HUDEP-2 (cell line): ENCODE measurements around the gene CYP21A2.
A peak's percentile ranks its signal among the peaks of the same experiment; 100 is the strongest.
"Not testable (repeated sequence)": the region's sequence is repeated elsewhere in the genome, so short reads cannot be mapped to it uniquely, and the experiment has no call there.

Experiments
- DNase-seq, 76 experiments: peaks; one replicate each; lab custom pipeline; 2025; ENCODE audit not compliant: unreplicated experiment in 76 of 76; lab: John Stamatoyannopoulos, UW

CYP21A2 gene

DNA sequence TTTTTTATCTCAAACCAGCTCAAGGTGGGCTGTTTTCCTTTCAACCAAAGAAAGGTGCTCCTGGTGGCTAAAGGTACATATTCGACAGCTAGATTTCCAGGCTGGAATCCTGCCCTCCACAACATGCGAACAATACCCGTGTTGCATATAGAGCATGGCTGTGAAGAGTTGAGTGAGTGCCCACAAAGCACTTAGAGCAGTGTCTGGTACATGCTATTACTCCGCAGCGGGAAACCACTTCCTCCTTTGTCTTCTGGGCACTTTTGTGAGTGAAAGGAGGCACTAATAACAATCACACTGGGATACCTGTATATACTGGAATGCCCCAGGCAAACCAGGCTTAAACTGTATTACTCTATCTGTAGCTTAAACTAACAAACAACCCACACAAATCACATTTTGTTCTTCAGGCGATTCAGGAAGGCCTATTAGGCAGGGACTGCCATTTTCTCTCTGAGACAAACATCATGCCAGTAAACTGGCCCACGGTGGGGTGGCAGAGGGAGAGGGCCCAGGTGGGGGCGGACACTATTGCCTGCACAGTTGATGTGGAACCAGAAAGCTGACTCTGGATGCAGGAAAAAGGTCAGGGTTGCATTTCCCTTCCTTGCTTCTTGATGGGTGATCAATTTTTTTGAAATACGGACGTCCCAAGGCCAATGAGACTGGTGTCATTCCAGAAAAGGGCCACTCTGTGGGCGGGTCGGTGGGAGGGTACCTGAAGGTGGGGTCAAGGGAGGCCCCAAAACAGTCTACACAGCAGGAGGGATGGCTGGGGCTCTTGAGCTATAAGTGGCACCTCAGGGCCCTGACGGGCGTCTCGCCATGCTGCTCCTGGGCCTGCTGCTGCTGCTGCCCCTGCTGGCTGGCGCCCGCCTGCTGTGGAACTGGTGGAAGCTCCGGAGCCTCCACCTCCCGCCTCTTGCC lies at the start of gene CYP21A2:
CYP21A2 (plus strand) TSS at position 818 of the 927 bp plus-strand sequence; CDS start at position 826, 8 bp downstream.
- not testable (repeated sequence) for DNase-seq

DNA sequence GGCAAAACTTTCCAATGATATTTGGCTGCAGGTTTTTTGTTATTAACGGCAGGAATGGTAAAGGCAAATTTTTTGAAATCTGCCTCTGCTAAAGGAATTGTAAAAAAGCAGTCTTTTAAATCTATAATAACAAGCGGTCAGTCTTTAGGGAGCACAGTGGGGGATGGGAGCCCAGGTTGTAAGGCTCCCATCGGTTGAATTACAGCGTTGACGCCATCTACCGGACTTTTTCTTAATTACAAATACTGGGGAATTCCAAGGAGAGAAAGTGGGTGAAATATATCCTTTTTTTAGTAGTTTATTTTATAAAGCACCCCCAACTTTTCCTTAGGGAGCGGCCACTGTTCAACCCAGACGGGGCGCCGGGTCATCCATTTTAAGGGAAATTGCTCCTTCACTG lies 48.9 kb upstream of the CYP21A2 start:
- not testable (repeated sequence) for DNase-seq

DNA sequence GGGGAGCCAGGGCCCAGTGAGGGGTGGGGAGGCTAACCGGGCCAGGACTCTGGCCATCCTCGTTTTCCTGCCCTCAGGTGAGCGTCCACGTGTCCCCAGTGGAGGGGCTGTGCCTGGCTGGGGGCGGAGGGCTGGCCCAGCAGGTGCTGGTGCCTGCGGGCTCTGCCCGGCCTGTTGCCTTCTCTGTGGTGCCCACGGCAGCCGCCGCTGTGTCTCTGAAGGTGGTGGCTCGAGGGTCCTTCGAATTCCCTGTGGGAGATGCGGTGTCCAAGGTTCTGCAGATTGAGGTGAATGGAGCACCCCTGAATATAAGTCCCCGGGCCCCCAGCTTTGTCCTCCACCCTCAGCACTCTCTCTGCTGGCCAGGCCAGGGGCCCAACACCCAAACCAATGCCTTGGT lies 43.8 kb upstream of the CYP21A2 start:
- not testable (repeated sequence) for DNase-seq

DNA sequence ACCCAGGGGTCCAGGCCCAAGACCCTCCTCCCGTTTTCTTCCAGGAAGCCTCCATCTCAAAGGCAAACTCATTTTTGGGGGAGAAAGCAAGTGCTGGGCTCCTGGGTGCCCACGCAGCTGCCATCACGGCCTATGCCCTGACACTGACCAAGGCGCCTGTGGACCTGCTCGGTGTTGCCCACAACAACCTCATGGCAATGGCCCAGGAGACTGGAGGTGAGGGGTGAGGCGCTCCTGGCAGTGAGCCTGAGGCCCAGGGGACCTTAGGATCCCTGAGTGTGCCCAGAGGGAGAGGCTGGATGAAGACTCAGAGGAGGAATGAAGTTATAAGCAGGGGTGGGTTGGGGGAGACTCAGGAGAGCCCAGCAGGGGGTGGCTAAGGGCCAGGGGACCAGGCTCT lies 41.8 kb upstream of the CYP21A2 start:
- not testable (repeated sequence) for DNase-seq

DNA sequence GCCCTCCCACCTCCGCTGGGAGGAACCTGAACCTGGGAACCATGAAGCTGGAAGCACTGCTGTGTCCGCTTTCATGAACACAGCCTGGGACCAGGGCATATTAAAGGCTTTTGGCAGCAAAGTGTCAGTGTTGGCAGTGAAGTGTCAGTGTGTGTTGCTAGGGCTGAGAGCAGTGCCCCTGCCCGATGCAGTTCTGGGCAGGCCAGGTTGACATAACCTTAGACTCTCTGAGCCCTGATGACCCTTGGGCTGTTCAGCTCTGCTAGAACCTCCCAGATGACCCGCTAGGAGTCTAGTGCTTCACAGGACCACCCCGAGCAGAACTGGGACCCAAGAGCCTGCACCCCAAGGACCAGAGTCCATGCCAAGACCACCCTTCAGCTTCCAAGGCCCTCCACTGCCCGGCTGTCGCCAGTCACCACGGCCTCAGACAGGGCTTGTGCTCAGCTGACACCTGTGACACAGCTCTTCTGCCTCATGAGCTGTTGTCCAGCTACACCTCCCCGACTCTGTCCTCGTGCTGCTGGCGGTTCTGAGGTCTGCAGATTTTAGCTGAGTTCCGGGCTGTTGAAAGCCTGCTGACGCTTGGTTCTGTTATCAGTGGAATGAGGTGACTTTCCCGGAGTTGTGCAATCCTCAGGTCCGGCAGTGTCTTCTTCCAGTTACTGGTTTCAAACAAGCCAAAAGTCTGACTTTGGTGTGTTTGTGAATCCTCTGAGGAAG lies 35.5 kb upstream of the CYP21A2 start:
- DNase-seq, result not testable (repeated sequence)

DNA sequence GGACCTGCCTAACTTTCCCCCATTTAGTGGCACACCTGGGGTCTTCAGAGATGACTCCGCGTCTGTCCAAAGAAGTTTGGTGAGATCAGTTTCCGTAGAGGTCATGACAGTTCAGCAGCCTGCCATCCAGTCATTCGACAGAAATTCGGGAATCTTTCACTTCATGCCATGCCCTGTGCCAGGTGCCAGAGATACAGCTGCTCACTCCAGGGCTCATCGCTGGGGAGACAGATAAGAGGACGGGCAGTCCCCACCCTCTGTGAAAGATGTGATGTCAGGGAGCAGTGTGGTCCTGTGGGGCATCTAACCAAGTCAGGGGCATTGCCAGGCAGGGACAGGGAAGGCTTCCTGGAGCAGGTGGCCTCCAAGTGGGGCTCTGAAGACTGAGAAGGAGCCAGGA lies 34.9 kb upstream of the CYP21A2 start:
- not testable (repeated sequence) for DNase-seq

DNA sequence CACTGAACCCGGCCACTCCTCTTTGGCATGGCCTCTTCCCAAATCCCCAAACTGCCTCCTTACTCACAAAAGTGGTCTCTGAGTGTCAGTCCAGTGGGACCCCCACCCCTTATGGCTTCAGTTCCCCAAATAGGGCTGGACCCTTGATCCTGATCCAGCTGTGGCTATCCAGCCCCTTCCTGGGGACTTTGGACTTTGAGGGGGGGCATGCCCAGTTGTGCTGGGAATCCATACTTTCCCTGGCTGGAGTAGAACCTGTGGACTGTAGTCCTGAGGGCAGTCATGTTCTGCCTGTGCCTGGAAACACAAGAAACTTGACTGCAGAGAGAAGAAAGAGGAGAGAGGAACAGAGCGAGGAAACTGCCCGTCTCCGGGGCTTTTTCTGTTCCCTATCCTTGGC lies 33.8 kb upstream of the CYP21A2 start:
- not testable (repeated sequence) for DNase-seq

DNA sequence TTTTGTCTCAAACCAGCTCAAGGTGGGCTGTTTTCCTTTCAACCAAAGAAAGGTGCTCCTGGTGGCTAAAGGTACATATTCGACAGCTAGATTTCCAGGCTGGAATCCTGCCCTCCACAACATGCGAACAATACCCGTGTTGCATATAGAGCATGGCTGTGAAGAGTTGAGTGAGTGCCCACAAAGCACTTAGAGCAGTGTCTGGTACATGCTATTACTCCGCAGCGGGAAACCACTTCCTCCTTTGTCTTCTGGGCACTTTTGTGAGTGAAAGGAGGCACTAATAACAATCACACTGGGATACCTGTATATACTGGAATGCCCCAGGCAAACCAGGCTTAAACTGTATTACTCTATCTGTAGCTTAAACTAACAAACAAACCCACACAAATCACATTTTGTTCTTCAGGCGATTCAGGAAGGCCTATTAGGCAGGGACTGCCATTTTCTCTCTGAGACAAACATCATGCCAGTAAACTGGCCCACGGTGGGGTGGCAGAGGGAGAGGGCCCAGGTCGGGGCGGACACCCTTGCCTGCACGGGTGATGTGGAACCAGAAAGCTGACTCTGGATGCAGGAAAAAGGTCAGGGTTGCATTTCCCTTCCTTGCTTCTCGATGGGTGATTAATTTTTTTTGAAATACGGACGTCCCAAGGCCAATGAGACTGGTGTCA lies 33.2 kb upstream of the CYP21A2 start:
- not testable (repeated sequence) for DNase-seq

DNA sequence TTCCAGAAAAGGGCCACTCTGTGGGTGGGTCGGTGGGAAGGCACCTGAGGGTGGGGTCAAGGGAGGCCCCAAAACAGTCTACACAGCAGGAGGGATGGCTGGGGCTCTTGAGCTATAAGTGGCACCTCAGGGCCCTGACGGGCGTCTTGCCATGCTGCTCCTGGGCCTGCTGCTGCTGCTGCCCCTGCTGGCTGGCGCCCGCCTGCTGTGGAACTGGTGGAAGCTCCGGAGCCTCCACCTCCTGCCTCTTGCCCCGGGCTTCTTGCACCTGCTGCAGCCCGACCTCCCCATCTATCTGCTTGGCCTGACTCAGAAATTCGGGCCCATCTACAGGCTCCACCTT lies 32.7 kb upstream of the CYP21A2 start:
- not testable (repeated sequence) for DNase-seq

DNA sequence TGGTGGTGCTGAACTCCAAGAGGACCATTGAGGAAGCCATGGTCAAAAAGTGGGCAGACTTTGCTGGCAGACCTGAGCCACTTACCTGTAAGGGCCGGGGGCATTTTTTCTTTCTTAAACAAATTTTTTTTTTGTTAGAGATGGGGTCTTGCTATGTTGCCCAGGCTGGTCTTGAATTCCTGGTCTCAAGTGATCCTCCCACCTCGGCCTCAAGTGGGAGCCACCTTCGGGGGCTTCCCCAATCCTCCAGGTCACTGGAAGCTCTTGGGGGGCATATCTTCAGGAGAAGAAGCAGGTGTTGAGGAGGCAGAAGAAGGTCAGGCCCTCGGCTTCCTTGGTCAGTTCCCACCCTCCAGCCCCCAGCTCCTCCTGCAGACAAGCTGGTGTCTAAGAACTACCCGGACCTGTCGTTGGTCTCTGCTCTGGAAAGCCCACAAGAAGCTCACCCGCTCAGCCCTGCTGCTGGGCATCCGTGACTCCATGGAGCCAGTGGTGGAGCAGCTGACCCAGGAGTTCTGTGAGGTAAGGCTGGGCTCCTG lies 32.2 kb upstream of the CYP21A2 start:
- not testable (repeated sequence) for DNase-seq

DNA sequence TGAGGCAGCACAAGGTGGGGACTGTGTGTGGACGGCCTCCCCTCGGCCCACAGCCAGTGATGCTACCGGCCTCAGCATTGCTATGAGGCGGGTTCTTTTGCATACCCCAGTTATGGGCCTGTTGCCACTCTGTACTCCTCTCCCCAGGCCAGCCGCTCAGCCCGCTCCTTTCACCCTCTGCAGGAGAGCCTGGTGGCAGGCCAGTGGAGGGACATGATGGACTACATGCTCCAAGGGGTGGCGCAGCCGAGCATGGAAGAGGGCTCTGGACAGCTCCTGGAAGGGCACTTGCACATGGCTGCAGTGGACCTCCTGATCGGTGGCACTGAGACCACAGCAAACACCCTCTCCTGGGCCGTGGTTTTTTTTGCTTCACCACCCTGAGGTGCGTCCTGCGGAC lies 31.1 kb upstream of the CYP21A2 start:
- not testable (repeated sequence) for DNase-seq

DNA sequence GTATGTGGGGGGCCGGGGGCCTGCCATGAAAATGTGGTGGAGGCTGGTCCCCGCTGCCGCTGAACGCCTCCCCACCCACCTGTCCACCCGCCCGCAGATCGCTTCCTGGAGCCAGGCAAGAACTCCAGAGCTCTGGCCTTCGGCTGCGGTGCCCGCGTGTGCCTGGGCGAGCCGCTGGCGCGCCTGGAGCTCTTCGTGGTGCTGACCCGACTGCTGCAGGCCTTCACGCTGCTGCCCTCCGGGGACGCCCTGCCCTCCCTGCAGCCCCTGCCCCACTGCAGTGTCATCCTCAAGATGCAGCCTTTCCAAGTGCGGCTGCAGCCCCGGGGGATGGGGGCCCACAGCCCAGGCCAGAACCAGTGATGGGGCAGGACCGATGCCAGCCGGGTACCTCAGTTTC lies 30.2 kb upstream of the CYP21A2 start:
- not testable (repeated sequence) for DNase-seq

DNA sequence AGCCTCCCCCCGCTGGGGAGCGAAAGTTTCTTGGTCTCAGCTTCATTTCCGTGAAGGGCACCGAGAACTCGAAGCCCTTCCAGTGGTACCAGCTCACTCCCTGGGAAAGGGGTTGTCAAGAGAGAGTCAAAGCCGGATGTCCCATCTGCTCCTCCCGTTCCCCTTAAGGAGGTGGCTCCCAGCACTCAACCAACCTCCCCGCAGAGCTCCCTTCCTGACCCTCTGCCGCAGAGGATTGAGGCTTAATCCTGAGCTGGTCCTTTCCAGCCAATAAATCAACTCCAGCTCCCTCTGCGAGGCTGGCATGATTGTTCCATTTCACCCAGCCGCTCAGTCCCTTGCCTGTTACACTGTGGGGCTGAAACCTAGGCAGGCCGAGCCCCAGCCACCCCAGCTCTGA lies 29.6 kb upstream of the CYP21A2 start:
- DNase-seq, result not testable (repeated sequence)

DNA sequence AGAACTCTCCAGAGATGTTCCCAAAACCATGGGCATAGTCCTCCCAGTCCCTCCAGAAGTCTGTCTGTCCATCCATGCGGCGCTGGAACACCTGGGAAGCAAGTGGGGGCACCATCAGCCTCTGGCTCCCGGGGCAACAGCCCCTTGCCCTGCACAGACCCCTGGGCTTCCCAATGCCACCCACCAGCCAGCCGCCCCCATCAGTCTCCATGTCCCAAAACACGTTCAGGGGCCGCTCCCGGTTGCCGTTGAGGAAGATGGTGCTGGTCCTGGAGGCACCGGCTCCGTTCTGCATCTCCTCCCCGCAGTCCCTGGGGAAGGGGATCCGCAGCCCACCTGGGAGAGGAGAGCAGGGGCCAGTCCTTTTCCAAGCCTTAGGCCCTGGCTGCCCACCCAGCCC lies 28.7 kb upstream of the CYP21A2 start:
- DNase-seq, result not testable (repeated sequence)

DNA sequence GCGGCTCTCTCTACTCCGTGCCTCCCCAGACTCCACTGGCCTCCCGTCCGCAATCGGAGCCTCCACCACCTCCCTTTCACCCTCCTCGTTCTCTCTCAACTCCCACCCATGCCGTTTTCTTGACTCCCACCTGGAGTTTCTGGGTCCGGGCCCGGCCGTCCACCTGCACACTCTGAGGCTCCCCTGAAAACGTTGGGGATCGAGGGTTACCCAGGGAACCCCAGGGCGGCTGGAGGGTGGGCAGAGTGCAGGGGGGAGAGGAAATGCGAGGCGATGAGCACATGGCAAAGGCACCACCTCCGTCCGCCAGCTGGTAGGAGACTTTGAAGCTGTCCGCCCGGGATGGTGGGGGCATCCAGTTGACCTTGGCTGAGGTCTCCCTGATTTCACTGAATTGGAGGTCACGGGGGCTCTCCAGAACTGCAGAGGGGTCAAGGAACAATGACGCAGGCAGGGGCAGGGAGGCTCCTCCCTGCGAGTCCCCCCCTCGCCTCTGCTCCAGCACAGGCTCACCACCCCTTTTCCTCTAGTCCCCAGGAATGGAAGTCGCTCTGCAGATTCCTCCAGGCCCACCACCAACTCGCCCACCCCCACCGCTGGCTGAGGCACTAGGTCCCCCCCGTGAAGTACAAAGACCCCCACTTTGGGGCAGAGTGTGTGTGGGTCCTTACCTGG lies 27.2 kb upstream of the CYP21A2 start:
- not testable (repeated sequence) for DNase-seq

DNA sequence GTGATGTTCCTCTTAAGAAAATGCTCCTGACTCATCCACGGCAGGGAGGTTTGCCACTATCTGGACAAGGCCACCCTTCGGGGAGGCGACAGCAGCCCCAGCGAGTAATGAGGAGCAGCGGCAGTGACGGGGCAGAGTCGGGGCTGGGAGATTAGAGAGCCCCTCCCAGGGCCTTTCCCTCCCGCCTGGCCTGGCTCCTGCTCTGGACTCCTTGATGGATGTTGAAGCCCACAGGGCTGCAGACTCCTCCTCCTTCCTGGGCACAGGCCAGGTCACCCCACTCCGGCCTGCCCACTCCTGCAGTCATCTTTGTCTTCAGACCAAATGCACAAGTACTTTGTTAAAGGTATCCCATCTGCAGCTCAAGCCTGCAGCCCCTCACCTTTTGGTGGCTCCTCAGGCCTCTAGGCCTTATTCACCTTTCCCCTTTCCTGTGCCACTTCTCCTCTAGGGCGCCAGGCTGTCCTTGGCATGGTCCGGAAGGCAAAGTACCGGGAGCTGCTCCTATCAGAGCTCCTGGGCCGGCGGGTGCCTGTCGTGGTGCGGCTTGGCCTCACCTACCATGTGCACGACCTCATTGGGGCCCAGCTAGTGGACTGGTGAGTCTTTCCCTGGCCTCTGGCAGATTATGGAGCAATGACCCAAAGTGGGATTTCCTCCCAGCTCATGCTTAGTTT lies 25.1 kb upstream of the CYP21A2 start:
- peak in 12 of 76 experiments; percentile 5 to 69 (median 28) for DNase-seq

DNA sequence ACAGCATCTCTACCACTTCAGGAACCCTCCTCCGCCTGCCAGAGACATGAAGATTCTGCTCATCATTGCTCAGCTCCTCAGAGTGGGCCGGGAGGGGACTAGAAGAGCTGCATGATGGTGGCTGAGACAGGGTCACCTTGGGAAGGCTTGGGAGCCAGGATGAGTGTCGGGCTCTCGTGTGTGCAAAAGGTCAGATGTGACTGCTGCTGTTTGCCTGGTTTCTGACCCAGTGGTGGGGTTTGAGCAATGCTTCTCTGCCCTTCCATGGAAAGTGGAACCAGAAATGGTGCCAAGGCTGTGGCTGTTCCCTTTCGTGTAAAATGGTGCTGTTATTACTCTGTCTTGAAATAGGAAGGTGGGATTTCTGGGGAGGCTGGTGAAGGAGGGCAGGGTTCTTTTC lies 24.5 kb upstream of the CYP21A2 start:
- not testable (repeated sequence) for DNase-seq

DNA sequence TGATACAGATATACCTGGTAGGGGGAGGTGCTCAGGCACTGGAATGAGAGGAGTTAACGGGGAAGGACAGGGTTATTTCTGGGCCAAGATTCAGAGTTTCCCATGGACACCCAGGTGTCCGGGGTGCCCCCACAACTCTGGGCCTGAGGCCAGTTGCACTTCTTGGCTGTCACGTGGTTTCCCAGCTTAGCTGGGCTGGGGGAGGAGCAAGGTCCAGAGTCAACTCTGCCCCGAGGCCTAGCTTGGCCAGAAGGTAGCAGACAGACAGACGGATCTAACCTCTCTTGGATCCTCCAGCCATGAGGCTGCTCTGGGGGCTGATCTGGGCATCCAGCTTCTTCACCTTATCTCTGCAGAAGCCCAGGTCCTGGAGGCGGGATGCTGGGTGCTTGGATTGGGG lies 23.7 kb upstream of the CYP21A2 start, which contains the start of gene C4B:
C4B (plus strand) TSS at position 249 of the 400 bp plus-strand sequence; CDS start at position 300, 51 bp downstream.
- not testable (repeated sequence) for DNase-seq

DNA sequence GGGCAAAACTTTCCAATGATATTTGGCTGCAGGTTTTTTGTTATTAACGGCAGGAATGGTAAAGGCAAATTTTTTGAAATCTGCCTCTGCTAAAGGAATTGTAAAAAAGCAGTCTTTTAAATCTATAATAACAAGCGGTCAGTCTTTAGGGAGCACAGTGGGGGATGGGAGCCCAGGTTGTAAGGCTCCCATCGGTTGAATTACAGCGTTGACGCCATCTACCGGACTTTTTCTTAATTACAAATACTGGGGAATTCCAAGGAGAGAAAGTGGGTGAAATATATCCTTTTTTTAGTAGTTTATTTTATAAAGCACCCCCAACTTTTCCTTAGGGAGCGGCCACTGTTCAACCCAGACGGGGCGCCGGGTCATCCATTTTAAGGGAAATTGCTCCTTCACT lies 16.1 kb upstream of the CYP21A2 start:
- DNase-seq, result not testable (repeated sequence)

DNA sequence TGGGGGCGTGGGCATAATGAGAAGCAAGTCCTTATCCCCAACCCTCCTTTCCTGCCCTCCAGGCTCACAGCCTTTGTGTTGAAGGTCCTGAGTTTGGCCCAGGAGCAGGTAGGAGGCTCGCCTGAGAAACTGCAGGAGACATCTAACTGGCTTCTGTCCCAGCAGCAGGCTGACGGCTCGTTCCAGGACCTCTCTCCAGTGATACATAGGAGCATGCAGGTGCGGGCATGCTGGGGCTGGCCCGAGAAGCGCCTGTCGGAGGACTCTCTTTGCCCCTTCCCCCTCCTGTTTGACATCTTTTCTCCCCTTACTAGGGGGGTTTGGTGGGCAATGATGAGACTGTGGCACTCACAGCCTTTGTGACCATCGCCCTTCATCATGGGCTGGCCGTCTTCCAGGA lies 9.6 kb upstream of the CYP21A2 start:
- DNase-seq, result not testable (repeated sequence)
